ENCODE data around the gene ITGA11.

The ITGA11 gene

DNA sequence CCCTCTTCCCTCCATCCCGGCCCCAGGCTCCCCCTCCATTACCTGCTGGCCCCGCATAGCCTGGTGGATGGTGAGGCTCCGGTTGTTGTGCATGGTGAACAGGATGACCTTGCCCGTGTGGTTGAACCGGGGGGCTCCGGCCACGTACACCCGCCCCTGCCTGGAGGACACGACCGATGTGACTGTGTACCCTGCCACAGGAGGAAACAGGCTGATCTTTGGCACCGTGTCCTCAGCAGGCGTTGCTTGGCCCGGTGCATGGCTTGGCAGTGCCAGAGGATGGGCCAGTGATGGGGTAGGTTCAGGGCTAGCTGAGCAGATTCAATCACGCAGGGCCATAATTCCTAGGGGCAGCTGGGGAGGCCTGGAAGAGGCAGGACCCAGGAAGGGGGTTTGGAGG lies 96.3 kb downstream of the ITGA11 start:
- Histone ChIP-seq H3K36me3 (replicated peaks) (peaks cover 39% of the 10 kb centered on the region), H3K27me3 (replicated peaks) (no peaks in the 10 kb centered on the region), H3K27ac (no peak overlapping the region), H3K4me3 (ENCODE audit: low read depth, low read length) (no peak overlapping the region)
- DNase-seq = no peak
- in situ Hi-C loops (cut with HindIII; ENCODE audit: low pct_ligation_motif_present, low sequenced_read_pairs) = no loop called here
- TF ChIP-seq, protein P1, sequence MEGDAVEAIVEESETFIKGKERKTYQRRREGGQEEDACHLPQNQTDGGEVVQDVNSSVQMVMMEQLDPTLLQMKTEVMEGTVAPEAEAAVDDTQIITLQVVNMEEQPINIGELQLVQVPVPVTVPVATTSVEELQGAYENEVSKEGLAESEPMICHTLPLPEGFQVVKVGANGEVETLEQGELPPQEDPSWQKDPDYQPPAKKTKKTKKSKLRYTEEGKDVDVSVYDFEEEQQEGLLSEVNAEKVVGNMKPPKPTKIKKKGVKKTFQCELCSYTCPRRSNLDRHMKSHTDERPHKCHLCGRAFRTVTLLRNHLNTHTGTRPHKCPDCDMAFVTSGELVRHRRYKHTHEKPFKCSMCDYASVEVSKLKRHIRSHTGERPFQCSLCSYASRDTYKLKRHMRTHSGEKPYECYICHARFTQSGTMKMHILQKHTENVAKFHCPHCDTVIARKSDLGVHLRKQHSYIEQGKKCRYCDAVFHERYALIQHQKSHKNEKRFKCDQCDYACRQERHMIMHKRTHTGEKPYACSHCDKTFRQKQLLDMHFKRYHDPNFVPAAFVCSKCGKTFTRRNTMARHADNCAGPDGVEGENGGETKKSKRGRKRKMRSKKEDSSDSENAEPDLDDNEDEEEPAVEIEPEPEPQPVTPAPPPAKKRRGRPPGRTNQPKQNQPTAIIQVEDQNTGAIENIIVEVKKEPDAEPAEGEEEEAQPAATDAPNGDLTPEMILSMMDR (IDR thresholded peaks at IDR 0.05; ENCODE audit: low read depth, low read length, missing control alignments) = no peak

DNA sequence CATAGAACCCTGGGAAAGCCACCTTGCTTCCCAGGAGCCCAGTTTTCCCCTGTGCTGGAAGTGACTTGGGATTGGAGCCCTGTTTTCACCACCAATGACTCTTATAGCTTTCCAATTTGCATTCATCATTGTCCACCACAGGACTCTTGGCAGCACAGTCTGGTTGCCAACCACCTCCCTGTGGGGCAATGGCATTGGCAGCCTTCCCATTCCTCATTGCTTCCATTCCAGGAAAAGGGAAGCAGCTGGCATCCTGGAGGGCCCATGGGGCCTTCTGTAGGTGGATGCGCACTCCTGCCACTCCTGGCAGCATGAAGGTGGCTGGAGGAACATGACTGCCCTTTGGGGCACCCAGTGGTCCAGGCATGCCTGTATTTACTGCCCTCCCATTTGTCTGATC lies 96.7 kb downstream of the ITGA11 start:
- in situ Hi-C loops (cut with HindIII; ENCODE audit: low pct_ligation_motif_present, low sequenced_read_pairs) = no loop called here
- H3K27ac ChIP-seq = no peak overlapping the region

DNA sequence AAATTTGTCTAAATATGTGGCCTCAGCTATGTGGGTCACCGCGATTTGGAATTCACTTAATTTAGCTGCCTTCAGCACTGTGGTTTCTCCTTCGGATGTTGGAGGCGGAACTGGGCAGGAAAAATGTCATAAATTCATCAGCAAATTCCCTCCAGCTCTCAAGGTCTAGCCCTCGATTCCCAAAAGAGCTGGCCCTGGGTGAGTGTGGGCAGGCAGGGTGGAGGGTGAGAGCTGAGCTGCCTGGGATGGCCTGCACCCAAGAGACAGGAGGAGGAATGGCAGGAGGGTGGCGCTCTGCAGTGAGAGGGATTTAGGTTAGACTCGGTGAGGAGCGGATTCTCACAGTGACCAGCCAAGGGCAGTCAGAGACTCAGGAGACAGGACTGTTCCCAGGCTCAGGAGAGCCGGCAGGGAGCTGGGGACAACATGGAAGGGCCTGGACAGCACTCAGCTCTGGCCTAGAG lies 97.3 kb downstream of the ITGA11 start:
- Histone ChIP-seq H3K4me3 (ENCODE audit: low read depth, low read length) (no peak overlapping the region), H3K27ac (no peak overlapping the region), H3K36me3 (replicated peaks) (peaks cover 39% of the 10 kb centered on the region), H3K27me3 (replicated peaks) (no peaks in the 10 kb centered on the region)
- TF ChIP-seq, protein P1 (IDR thresholded peaks at IDR 0.05; ENCODE audit: low read depth, low read length, missing control alignments) = peak; percentile 29
- in situ Hi-C loops (cut with HindIII; ENCODE audit: low pct_ligation_motif_present, low sequenced_read_pairs) = no loop called here
- peak; percentile 48 for DNase-seq

More for the DNA sequence above, 96.7 kb downstream of the ITGA11 start:
- peaks cover 36% of the 10 kb centered on the region for H3K36me3 ChIP-seq (replicated peaks)
- DNase-seq = no peak
- no peak overlapping the region for H3K4me3 ChIP-seq (ENCODE audit: low read depth, low read length)
- H3K27me3 ChIP-seq (replicated peaks) = no peaks in the 10 kb centered on the region
- TF ChIP-seq, protein P1 (IDR thresholded peaks at IDR 0.05; ENCODE audit: low read depth, low read length, missing control alignments) = no peak

DNA sequence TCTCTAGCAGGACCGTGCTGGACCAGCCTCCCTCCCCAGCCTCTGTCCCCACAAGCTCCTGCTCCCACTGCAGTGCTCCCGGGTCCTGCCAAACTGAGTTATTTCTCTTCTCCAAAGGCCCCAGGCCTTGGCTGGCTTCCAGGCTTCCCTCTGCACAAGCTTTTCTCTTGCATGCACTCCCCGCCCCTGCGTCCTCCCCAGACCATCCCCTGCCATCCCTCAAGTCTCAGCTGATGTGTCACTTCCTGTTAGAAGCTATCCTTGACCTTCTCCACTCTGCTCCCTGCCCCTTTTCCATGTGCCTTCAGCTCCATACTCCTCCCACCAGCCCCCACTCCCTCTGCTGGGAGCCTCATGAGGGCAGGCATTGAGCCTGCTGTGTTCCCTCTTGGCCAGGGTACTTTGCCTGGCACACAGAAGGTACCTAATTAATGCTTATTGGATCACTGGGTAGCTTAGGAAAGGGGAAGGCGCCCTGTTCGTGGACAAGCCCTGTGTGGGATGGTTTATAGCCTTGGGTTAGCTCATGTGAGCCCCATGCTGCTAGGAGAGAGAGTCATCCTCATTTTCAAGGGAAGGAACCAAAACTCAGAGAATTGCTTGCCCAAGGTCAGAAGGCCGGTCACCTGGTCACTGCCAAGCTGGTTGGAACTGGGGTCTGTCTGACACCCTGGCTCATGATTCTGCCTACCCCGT lies 98.0 kb downstream of the ITGA11 start:
- no peaks in the 10 kb centered on the region for H3K27me3 ChIP-seq (replicated peaks)
- peak; percentile 71 for DNase-seq
- no peak overlapping the region for H3K4me3 ChIP-seq (ENCODE audit: low read depth, low read length)
- H3K36me3 ChIP-seq (replicated peaks) = peaks cover 44% of the 10 kb centered on the region
- H3K27ac ChIP-seq = peak overlapping the region; percentile 6
- in situ Hi-C loops (cut with HindIII; ENCODE audit: low pct_ligation_motif_present, low sequenced_read_pairs) = no loop called here
- TF ChIP-seq, protein P1 (IDR thresholded peaks at IDR 0.05; ENCODE audit: low read depth, low read length, missing control alignments) = no peak

DNA sequence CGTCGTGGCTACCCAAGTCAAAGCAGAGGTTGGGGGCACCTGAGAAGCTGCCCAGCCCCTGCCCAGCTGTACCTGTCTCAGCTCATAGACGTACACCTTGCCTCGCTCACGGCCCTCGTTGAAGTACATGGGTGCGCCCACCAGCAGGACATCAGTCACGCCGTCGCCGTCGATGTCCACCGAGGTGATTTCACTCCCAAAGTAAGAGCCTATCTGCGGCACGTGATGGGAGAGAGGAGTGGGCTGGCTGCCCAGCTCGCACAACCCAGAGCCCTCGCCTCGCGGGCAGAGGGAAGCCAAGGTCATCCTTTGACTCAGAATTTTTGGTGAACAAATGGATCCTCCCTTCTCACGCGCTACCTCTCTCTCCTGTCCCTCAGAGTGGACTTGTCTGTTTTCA lies 99.7 kb downstream of the ITGA11 start:
- in situ Hi-C loops (cut with HindIII; ENCODE audit: low pct_ligation_motif_present, low sequenced_read_pairs) = no loop called here
- H3K36me3 ChIP-seq (replicated peaks) = peaks cover 50% of the 10 kb centered on the region
- TF ChIP-seq, protein P1 (IDR thresholded peaks at IDR 0.05; ENCODE audit: low read depth, low read length, missing control alignments) = no peak
- H3K27me3 ChIP-seq (replicated peaks) = no peaks in the 10 kb centered on the region
- no peak overlapping the region for H3K4me3 ChIP-seq (ENCODE audit: low read depth, low read length)
- DNase-seq = no peak
- no peak overlapping the region for H3K27ac ChIP-seq

DNA sequence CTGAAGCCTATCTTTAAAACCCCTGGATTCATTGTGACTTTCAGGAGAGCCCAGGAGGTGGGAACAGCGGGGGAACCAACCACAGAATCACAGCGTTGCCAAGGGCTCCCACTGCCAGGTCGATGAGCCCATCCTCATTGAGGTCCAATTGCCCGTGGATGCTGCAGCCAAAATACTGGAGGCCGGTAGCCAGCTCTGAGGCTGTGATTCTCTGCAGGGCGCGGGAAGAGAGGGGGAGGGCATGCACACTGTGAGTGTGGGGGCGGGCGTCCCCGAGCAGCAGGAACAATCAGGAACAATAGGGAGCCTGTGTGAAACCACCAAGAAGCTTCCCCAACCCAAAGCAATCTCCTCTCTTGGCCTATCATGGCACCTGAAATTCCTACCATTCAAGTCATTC lies 101.1 kb downstream of the ITGA11 start:
- TF ChIP-seq, protein P1 (IDR thresholded peaks at IDR 0.05; ENCODE audit: low read depth, low read length, missing control alignments) = no peak
- in situ Hi-C loops (cut with HindIII; ENCODE audit: low pct_ligation_motif_present, low sequenced_read_pairs) = no loop called here

More for the DNA sequence above, 101.1 kb downstream of the ITGA11 start:
- Histone ChIP-seq H3K4me3 (ENCODE audit: low read depth, low read length) (no peak overlapping the region), H3K27ac (no peak overlapping the region), H3K27me3 (replicated peaks) (no peaks in the 10 kb centered on the region), H3K36me3 (replicated peaks) (peaks cover 60% of the 10 kb centered on the region)
- no peak for DNase-seq

Measured in brain microvascular endothelial cell (primary cell).